DOHH2 (cell line): ENCODE results near the gene CFAP61.

Experiments used
- H3F3A ChIP-seq: fragments of 200-600 bp; sonication (generic), shearing (Covaris generic); 2 replicates; pipeline ENCODE4 v1.6.0; 2016; ENCODE audit warnings: antibody characterized with exemption, mild to moderate bottlenecking; ENCODE audit not compliant: control insufficient read depth, insufficient read depth
- H3K27ac ChIP-seq: fragments of 200-600 bp; sonication (generic); 2 replicates; pipeline ENCODE4 v1.5.1; 2014; ENCODE audit warnings: low read depth, mild to moderate bottlenecking, low read length, moderate library complexity
- H3K27me3 ChIP-seq: fragments of 200-600 bp; sonication (generic); 2 replicates; pipeline ENCODE4 v1.6.1; 2014; ENCODE audit warnings: mild to moderate bottlenecking, low read length, mixed read lengths; ENCODE audit not compliant: control insufficient read depth
- H3K36me3 ChIP-seq: fragments of 200-600 bp; sonication (generic); 2 replicates; pipeline ENCODE4 v1.6.1; 2014; ENCODE audit warnings: mild to moderate bottlenecking, low read length, moderate library complexity, mixed read lengths; ENCODE audit not compliant: control insufficient read depth
- H3K4me1 ChIP-seq: fragments of 200-600 bp; sonication (generic); 2 replicates; pipeline ENCODE4 v1.6.1; 2014; ENCODE audit warnings: mild to moderate bottlenecking, low read length, mixed read lengths; ENCODE audit not compliant: control insufficient read depth
- H3K4me2 ChIP-seq: fragments of 200-600 bp; sonication (generic); 2 replicates; pipeline ENCODE4 v1.6.0; 2014; ENCODE audit warnings: mild to moderate bottlenecking, low read length, moderate library complexity
- H3K4me3 ChIP-seq: fragments of 200-600 bp; sonication (generic); 2 replicates; pipeline ENCODE4 v1.5.1; 2014; ENCODE audit warnings: mild to moderate bottlenecking, low read length, mixed read lengths
- H3K79me2 ChIP-seq: fragments of 200-600 bp; sonication (generic); 2 replicates; pipeline ENCODE4 v1.6.1; 2014; ENCODE audit warnings: mild to moderate bottlenecking, low read length, mixed read lengths; ENCODE audit not compliant: control insufficient read depth
- H3K9me2 ChIP-seq: fragments of 200-600 bp; sonication (generic); replicated peaks from 2 replicates; pipeline ENCODE4 v1.6.1; 2014; ENCODE audit warnings: mild to moderate bottlenecking, low read length, mixed read lengths; ENCODE audit not compliant: control insufficient read depth
- H3K9me3 ChIP-seq: fragments of 200-600 bp; sonication (generic); 2 replicates; pipeline ENCODE4 v1.6.1; 2014; ENCODE audit warnings: antibody characterized with exemption, low read length, mixed read lengths; ENCODE audit not compliant: control insufficient read depth, insufficient read depth
- H4K20me1 ChIP-seq: fragments of 200-600 bp; sonication (generic); 2 replicates; pipeline ENCODE4 v1.6.0; 2014; ENCODE audit warnings: low read depth, mild to moderate bottlenecking, antibody characterized with exemption, low read length, moderate library complexity; ENCODE audit not compliant: control insufficient read depth, insufficient read depth
- CTCF ChIP-seq: fragments of 200-600 bp; sonication (generic); IDR thresholded peaks from one replicate; pipeline ENCODE4 v1.5.1; 2014; ENCODE audit warnings: antibody characterized with exemption, mild to moderate bottlenecking, low read depth, low read length; ENCODE audit not compliant: poor library complexity, severe bottlenecking
- EZH2phosphoT487 ChIP-seq: fragments of 200-600 bp; sonication (generic); IDR thresholded peaks from 2 replicates; pipeline ENCODE4 v1.6.1; 2017; ENCODE audit warnings: borderline replicate concordance, mild to moderate bottlenecking, antibody characterized with exemption, low read length, moderate library complexity, mixed read lengths

The CFAP61 gene

GRCh38 chr20:20304942-20305341, 252.6 kb downstream of the CFAP61 start:
- TF ChIP-seq CTCF (no peak), EZH2phosphoT487 (no peak)
- Histone ChIP-seq H3K4me2 (no peak overlapping the region), H3K9me2 (no peaks in the 10 kb centered on the region), H3F3A (no peaks in the 10 kb centered on the region), H3K79me2 (no peaks in the 10 kb centered on the region), H4K20me1 (no peaks in the 10 kb centered on the region), H3K4me1 (no peaks in the 10 kb centered on the region), H3K9me3 (no peaks in the 10 kb centered on the region), H3K27ac (no peak overlapping the region), H3K27me3 (no peaks in the 10 kb centered on the region; the same call in 1 of the 2 replicates), H3K36me3 (no peaks in the 10 kb centered on the region), H3K4me3 (no peak overlapping the region)

- H3K4me2 ChIP-seq: no peak overlapping the region
- H4K20me1 ChIP-seq: no peaks in the 10 kb centered on the region
- H3K4me3 ChIP-seq: no peak overlapping the region
- no peaks in the 10 kb centered on the region for H3K36me3 ChIP-seq
- no peaks in the 10 kb centered on the region for H3K9me3 ChIP-seq
- no peaks in the 10 kb centered on the region for H3F3A ChIP-seq
- H3K27ac ChIP-seq: no peak overlapping the region
- no peaks in the 10 kb centered on the region for H3K79me2 ChIP-seq
- no peaks in the 10 kb centered on the region for H3K9me2 ChIP-seq
- H3K27me3 ChIP-seq: no peaks in the 10 kb centered on the region
- no peak for TF ChIP-seq EZH2phosphoT487
- no peak for TF ChIP-seq CTCF
- H3K4me1 ChIP-seq: no peaks in the 10 kb centered on the region
Measured at GRCh38 chr20:20312562-20312961, 260.2 kb downstream of the CFAP61 start.

- TF ChIP-seq EZH2phosphoT487: no peak
- no peak for TF ChIP-seq CTCF
- Histone ChIP-seq H3K4me1 (no peaks in the 10 kb centered on the region), H3K9me2 (no peaks in the 10 kb centered on the region), H3K36me3 (no peaks in the 10 kb centered on the region), H4K20me1 (no peaks in the 10 kb centered on the region), H3K9me3 (no peaks in the 10 kb centered on the region), H3K4me2 (no peak overlapping the region), H3K79me2 (no peaks in the 10 kb centered on the region), H3K27ac (no peak overlapping the region), H3K4me3 (no peak overlapping the region), H3F3A (no peaks in the 10 kb centered on the region), H3K27me3 (no peaks in the 10 kb centered on the region)
Measured at GRCh38 chr20:20317195-20317594, 264.9 kb downstream of the CFAP61 start.
